K562 (cell line): Measurements from ENCODE around the gene NDUFAB1. TPM values are rescaled to one million over a fixed set of nuclear protein-coding genes. Genes with fewer than 3 reads are reported as not detected.

Experiments used
- ADNP ChIP-seq: fragments of 200-800 bp; sonication (Bioruptor generic); IDR thresholded peaks from 2 replicates; pipeline ENCODE4 v1.6.1; 2016; ENCODE audit warnings: missing genetic modification characterization, missing compliant biosample characterization
- COPS2 ChIP-seq: fragments of 450-650 bp; conservative IDR thresholded peaks from 2 replicates; pipeline ENCODE4 v1.6.1; 2016; ENCODE audit warnings: mild to moderate bottlenecking, moderate library complexity
- POLR2H ChIP-seq: IDR thresholded peaks from 2 replicates; pipeline ENCODE4 v1.6.1; 2016; ENCODE audit warnings: missing genetic modification characterization, low read depth, mild to moderate bottlenecking, control low read depth, missing compliant biosample characterization, moderate library complexity
- RFX5 ChIP-seq: IDR thresholded peaks from 2 replicates; pipeline ENCODE4 v1.6.1; 2011; ENCODE audit warnings: low read depth, mild to moderate bottlenecking, improper control_type of control experiment, low read length
- TCF3 ChIP-seq: sonication (generic); formaldehyde crosslinking; IDR thresholded peaks from 2 replicates; pipeline ENCODE4 v1.4.0; 2020; ENCODE audit warnings: mild to moderate bottlenecking, missing genetic modification reagents
- TCFL5 ChIP-seq: fragments of 250-450 bp; sonication (Bioruptor Pico); conservative IDR thresholded peaks from 2 replicates; pipeline ENCODE4 v1.6.1; 2021; ENCODE audit warnings: mild to moderate bottlenecking, moderate library complexity, matching md5 sums
- TEAD1 ChIP-seq, 2 experiments: fragments of 450-650 bp in 1 of 2; sonication (generic) in 1 of 2; formaldehyde crosslinking; IDR thresholded peaks; 2 replicates each; pipeline versions ENCODE4 v1.4.0 to v1.8.0; 2020 to 2022; ENCODE audit warnings: mild to moderate bottlenecking in 2 of 2, missing genetic modification reagents in 1 of 2
- TEAD2 ChIP-seq: fragments of 450-650 bp; IDR thresholded peaks from 2 replicates; pipeline ENCODE4 v1.6.1; 2016; ENCODE audit warnings: missing genetic modification characterization, control low read depth, missing compliant biosample characterization
- UBTF ChIP-seq, 2 experiments: IDR thresholded peaks; 2 replicates each; pipeline ENCODE4 v1.6.1; 2012; ENCODE audit warnings: improper control_type of control experiment in 2 of 2, low read depth in 2 of 2, low read length in 2 of 2, borderline replicate concordance in 1 of 2
- ZBTB7A ChIP-seq: IDR thresholded peaks from 2 replicates; pipeline ENCODE4 v1.6.1; 2011; ENCODE audit warnings: low read depth, mild to moderate bottlenecking, low read length, moderate library complexity, borderline replicate concordance; ENCODE audit not compliant: control insufficient read depth
- ZNF76 ChIP-seq: fragments of 250-450 bp; sonication (Bioruptor Pico); IDR thresholded peaks from 2 replicates; pipeline ENCODE4 v1.4.0; 2020; ENCODE audit warnings: mild to moderate bottlenecking, moderate library complexity, borderline replicate concordance
- ZNF77 ChIP-seq: fragments of 250-450 bp; sonication (Bioruptor Pico); IDR thresholded peaks from 2 replicates; pipeline ENCODE4 v1.5.0; 2020
- polyA plus RNA-seq, 8 experiments: library from polyadenylated mRNA; depleted of rRNA in 4 of 8; stranded (reverse) in 5 of 8; unstranded in 3 of 8; fragments of >200 nt; fragmentation: Nextera tagmentation in 2 of 8; fragmentation: Illumina TruSeq in 1 of 8; extraction: Ambion mirVana in 2 of 8; extraction: Trizol in 1 of 8; gene quantifications; 2 replicates each; pipeline versions ENCODE4 v1.2.1 to v1.2.3, GENCODE V29; 2011 to 2014; ENCODE audit warnings: inconsistent platforms in 1 of 8, missing spikeins in 1 of 8
- total RNA-seq, 7 experiments: library from RNA; depleted of rRNA in 6 of 7; stranded (reverse); fragments of >200 nt in 6 of 7; fragmentation: Illumina TruSeq in 2 of 7; extraction: Trizol in 2 of 7; gene quantifications; 2 replicates each; pipeline versions ENCODE4 v1.2.1 to v1.2.3, GENCODE V29; 2011 to 2021; ENCODE audit warnings: low replicate concordance in 1 of 7
- TF ChIP-seq, protein P1 (sequence below): sonication (generic); formaldehyde crosslinking; IDR thresholded peaks from 2 replicates; pipeline ENCODE4 v1.8.0; 2022; ENCODE audit warnings: mild to moderate bottlenecking, missing genetic modification reagents
- TF ChIP-seq, protein P2 (sequence below): sonication (generic); formaldehyde crosslinking; IDR thresholded peaks from 2 replicates; pipeline ENCODE4 v1.8.1; 2023; ENCODE audit warnings: missing genetic modification reagents, mild to moderate bottlenecking, borderline replicate concordance

The NDUFAB1 gene
- total and polyA plus RNA-seq, 9 of the 15 experiments (the other 6 are each of a cell fraction or from before 2014, with no cell fraction given) = 123 to 481 (median 238) TPM

DNA sequence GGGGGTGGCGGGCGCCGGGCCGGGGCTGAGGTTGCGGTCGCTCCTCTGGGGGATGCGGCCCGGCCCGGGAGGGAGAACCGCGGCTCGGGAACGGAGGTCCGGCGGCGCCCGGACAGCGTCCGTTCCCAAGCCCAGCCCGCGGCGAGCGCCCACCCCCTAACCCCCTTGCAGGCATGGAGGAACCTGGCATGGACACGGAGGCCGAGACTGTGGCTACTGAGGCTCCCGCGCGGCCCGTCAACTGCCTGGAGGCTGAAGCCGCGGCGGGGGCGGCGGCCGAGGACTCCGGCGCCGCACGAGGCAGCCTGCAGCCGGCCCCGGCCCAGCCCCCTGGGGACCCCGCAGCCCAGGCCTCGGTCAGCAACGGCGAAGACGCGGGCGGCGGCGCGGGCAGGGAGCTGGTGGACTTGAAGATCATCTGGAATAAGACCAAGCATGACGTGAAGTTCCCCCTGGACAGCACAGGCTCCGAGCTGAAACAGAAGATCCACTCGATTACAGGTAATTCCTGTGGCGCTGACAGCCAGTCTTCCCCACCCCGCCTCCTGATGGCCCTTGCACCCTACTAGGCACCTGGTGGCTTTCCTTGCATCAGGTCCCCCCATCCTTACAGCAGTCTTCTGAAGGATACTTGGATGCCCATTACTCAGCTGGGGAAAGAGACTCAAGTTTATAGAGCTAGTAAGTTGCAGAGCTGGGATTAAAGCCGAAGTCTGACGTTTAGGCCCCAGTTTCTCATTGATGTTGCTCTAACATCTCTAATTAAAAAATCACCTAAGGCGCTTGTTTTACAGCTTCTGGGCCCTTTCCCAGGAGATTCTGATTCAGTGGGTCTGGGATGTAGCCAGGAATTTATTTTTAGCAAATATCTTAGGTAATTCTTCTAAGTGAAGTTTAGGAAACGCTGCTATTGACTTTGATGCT is 38.1 kb downstream of the NDUFAB1 start (continued):
- no peak for TF ChIP-seq TCFL5
- TF ChIP-seq COPS2 = no peak
- TF ChIP-seq RFX5 = no peak
- no peak for TF ChIP-seq TCF3
- TF ChIP-seq TEAD2 = no peak
- TF ChIP-seq, protein P1, sequence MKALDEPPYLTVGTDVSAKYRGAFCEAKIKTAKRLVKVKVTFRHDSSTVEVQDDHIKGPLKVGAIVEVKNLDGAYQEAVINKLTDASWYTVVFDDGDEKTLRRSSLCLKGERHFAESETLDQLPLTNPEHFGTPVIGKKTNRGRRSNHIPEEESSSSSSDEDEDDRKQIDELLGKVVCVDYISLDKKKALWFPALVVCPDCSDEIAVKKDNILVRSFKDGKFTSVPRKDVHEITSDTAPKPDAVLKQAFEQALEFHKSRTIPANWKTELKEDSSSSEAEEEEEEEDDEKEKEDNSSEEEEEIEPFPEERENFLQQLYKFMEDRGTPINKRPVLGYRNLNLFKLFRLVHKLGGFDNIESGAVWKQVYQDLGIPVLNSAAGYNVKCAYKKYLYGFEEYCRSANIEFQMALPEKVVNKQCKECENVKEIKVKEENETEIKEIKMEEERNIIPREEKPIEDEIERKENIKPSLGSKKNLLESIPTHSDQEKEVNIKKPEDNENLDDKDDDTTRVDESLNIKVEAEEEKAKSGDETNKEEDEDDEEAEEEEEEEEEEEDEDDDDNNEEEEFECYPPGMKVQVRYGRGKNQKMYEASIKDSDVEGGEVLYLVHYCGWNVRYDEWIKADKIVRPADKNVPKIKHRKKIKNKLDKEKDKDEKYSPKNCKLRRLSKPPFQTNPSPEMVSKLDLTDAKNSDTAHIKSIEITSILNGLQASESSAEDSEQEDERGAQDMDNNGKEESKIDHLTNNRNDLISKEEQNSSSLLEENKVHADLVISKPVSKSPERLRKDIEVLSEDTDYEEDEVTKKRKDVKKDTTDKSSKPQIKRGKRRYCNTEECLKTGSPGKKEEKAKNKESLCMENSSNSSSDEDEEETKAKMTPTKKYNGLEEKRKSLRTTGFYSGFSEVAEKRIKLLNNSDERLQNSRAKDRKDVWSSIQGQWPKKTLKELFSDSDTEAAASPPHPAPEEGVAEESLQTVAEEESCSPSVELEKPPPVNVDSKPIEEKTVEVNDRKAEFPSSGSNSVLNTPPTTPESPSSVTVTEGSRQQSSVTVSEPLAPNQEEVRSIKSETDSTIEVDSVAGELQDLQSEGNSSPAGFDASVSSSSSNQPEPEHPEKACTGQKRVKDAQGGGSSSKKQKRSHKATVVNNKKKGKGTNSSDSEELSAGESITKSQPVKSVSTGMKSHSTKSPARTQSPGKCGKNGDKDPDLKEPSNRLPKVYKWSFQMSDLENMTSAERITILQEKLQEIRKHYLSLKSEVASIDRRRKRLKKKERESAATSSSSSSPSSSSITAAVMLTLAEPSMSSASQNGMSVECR = no peak; the same call in 1 of the 2 replicates
- TF ChIP-seq POLR2H (tag) = no peak
- TF ChIP-seq, protein P2, sequence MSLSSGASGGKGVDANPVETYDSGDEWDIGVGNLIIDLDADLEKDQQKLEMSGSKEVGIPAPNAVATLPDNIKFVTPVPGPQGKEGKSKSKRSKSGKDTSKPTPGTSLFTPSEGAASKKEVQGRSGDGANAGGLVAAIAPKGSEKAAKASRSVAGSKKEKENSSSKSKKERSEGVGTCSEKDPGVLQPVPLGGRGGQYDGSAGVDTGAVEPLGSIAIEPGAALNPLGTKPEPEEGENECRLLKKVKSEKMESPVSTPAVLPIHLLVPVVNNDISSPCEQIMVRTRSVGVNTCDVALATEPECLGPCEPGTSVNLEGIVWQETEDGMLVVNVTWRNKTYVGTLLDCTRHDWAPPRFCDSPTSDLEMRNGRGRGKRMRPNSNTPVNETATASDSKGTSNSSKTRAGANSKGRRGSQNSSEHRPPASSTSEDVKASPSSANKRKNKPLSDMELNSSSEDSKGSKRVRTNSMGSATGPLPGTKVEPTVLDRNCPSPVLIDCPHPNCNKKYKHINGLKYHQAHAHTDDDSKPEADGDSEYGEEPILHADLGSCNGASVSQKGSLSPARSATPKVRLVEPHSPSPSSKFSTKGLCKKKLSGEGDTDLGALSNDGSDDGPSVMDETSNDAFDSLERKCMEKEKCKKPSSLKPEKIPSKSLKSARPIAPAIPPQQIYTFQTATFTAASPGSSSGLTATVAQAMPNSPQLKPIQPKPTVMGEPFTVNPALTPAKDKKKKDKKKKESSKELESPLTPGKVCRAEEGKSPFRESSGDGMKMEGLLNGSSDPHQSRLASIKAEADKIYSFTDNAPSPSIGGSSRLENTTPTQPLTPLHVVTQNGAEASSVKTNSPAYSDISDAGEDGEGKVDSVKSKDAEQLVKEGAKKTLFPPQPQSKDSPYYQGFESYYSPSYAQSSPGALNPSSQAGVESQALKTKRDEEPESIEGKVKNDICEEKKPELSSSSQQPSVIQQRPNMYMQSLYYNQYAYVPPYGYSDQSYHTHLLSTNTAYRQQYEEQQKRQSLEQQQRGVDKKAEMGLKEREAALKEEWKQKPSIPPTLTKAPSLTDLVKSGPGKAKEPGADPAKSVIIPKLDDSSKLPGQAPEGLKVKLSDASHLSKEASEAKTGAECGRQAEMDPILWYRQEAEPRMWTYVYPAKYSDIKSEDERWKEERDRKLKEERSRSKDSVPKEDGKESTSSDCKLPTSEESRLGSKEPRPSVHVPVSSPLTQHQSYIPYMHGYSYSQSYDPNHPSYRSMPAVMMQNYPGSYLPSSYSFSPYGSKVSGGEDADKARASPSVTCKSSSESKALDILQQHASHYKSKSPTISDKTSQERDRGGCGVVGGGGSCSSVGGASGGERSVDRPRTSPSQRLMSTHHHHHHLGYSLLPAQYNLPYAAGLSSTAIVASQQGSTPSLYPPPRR (CRISPR knock-in tag) = no peak
- TF ChIP-seq ZBTB7A = peak; percentile 78; the same call in 1 of the 2 replicates
- TF ChIP-seq ZNF77 (CRISPR knock-in tag) = no peak
- no peak for TF ChIP-seq ADNP (tag)
- 0 out of 4 replicates have a peak, but pooled peaks of 1 of the 2 experiments have one; percentile 6 for TF ChIP-seq UBTF (IDR thresholded peaks at IDR 0.05; ENCODE audit: borderline replicate concordance in 1 of 2, low read depth in 2 of 2, low read length in 2 of 2)
- TF ChIP-seq TEAD1 (CRISPR knock-in tag; IDR thresholded peaks at IDR 0.05) = peak; percentile 4 to 23; a peak in 1 of 4 replicates
- TF ChIP-seq ZNF76 (CRISPR knock-in tag) = peak; percentile 75; the same call in 1 of the 2 replicates
